Erythroblast (primary cell): ENCODE data around the gene SMARCAL1.

ENCODE experiments used
- GATA1 ChIP-seq: IDR thresholded peaks from 2 replicates; pipeline ENCODE4 v1.6.1; 2011; ENCODE audit warnings: low read depth, mild to moderate bottlenecking, control low read depth, low read length, moderate library complexity
- POLR2A ChIP-seq: IDR thresholded peaks from 2 replicates; pipeline ENCODE4 v1.6.1; 2011; ENCODE audit warnings: mild to moderate bottlenecking, low read length

DNA sequence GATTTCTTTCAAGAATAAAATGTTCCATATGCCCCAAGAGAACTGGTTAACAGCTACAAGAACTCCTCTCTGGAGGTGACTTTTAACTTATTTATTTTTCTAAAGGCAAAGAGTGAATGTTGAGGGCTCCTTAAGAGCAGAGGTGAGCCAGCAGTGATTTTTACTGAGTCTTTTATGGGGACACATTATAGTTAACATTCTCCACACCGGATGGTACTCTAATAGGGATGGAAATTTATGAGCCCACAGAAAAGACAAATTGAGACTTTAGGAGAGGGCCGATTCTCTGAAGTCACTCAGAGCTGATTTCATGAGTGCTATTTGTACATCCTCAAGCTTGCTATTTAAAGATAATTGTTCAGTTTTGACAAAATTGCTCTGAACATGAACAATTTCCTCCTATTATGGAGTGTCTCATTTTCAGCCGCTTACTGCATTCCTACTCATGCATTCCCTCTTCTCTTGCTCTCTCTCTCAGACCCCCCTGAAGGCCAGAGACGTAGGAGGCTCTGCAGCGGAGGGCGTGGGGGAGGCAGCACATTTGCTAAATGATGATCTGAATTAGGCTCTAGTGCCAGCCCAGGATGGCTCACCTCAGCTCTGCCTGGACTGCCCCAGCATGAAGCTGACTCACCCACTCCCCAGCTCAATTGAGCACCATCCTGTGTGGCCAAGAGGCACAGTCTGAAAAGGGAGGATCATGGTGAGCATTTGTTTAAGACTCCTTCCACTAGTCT, 80.5 kb downstream of the SMARCAL1 start:
- TF ChIP-seq POLR2A (no peak), GATA1 (no peak)
